NOMO-1 treated with dmso at 0.1 percent for 144 hours (cell line): Measurements from ENCODE around the gene POLL.

Source experiments
- DNase-seq: peaks from one replicate; lab custom pipeline; 2025; ENCODE audit not compliant: unreplicated experiment; lab: John Stamatoyannopoulos, UW

The POLL gene

DNA sequence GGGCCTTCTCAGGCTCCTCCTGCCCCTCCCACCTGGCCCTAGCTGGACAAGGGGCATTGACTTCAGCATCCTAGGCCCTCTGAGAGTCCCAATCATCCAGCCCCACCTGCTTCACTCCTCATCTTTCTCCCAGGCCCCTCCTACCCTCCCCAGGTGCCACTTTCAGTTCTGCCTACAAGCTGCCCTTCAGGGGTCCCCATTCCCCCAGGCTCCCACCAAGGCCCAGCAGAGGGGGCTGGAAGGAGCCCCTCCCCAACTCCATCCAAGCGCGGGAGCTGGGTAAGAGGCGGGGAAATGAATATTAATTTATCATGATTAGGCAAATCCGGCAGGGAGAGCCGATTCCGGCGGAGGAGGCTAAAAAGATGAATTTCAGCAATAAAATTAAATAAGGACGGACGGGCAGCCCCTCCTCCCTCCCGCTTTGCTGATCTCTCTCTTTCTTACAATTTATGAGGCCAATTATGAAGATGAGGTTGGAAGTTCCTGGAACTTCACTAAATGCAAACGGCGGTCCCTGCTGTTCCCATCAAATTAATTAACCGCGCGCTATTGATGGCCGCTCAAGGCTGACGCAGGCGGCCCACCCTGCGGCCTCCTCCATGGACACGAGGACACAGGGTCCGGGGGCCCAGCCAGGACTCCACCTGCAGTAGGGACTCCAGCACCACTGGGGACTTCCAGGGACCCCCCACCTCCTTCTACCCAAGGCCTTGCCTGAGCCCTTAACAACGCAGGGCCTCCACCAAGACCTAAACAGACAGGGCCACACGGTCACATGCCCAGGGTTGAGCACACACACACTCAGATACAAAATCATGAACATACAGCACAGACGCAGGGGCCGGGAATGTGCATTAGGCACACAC is 13.9 kb downstream of the POLL start:
- DNase-seq, result no peak

DNA sequence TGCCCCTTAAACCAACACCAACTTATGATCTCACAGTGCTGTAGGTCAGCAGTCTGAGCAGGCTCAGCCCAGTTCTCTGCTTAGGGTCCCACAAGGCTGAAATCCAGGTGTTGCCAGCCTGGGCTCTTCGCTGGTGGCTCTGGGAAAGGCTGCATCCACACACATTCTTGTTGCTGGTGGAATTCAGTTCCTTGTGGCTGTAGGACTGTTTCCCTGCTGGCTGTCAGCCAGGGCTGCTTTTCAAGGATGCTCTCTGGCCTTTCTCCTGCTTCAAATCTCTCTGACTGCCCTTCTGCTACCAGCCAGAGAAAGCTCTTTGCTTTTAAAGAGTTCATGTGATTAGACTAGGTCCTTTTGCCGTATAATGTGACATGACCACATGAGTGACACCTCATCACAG is 15.3 kb downstream of the POLL start:
- no peak for DNase-seq

- DNase-seq, result no peak
Measured at GRCh38 chr10:101572126-101572525, 15.9 kb downstream of the POLL start.

DNA sequence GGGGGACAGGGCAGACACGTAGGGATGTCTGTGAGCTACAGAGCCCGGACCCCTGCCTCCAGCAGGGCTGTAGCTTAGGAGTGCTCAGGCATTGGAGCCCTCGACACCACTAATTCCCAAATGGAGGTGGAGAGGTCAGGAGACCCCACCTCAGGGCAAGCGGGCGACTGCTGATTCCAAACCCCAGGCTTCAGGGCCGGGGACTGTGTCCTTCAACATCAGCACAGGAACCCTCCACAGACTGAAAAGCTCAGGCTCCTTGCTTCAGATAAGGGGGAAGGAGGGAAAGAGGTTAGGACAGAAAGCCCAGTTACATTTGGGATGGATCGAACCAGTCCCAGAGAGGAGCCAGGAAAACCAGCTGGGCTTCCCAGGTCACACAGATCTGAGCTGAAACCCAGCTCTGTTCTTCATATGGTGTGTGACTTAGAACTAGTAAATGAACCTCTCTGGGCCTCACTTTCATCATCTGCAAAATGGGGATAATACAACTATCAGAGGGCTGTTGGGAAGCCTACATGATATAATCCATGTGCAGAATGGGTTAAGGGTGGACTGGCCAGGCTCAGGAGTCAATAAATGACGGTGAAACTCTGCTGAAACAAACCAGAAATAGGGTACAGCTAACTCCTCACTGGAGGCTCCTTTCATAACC is 16.7 kb downstream of the POLL start:
- no peak for DNase-seq

DNA sequence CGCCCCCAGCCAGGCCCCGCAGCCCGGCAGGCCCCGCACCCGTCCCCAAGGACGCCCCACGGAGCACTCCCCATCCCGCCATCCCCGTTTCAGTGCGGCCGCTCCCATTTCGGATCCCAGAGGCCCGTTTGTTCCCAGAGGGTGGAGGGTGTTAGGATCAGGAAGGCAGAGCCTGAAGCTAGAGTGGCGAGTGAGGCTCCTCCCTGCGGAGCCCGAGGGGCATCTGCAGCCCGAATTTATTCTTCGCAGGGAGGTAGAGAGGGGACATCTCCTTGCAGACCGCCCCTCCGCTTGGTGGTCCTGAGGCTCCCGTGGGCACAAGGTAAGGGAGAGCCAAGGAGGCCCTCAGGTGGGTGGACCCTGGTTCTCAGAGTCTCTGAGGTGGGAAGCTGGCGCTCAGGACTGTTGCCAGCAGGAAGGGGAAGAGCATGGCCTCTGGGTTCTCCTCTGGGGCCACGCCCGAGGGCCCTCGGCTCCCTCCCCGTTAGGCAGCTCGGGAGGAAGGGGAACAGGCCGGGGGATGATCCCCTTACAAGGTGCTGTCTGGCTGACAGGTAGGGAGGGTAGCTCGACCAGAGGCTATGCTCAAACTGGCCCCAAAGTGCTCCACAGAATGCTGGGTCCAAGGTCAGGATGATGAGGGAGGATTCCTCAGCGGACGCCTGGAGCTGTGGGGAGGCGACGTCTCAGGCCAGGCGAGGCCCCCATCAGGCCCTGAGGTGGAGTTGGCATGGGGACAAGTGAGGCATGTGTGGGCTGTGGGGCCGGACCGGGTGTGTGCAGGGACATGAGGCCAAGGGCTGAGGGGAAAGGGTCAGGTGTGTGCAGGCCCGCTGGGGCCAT is 17.4 kb downstream of the POLL start:
- DNase-seq, result peak; percentile 57

DNA sequence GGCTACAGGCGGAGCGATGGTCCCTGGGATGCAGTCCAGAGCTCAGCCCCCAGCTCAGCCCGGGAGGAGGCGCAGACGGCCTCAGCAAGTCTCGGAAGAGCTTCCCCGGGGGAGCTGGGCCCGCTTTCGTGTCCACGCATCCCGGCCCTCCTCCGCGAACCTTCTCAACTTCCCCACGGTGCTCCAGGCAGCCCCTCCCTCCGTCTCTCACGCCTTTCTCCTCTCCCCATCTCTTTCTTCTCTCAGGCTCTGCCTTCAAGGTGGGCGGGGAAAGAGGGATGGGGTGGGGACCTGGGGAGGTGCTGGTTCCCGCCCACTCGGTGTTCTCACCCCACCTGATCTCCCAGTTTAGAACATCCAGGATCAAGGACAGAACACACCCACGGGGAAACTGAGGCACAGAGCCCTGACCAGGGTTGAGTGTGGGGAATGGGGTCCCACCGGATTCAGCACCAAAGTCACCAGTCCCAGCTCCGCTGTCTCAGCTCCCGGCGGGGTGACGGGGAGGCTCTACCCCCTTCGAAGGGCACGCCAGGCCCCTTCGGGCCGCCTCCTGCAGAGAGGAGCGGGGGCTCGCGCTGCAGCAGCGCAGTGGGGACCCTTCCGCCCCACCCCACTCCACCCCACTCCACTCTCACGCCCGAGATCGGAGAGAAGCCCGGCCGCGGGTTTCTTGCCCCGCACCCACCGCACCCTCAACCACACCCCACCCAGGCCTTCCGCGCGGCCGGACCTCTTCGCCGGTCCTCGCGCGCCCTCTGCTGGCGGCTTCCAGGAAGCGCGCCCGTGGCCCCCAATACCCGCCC is 18.2 kb downstream of the POLL start:
- peak; percentile 70 for DNase-seq

GRCh38 chr10:101569323-101569621 is 18.8 kb downstream of the POLL start:
- DNase-seq, result no peak

GRCh38 chr10:101568054-101568745 is 19.9 kb downstream of the POLL start:
- DNase-seq, result no peak

GRCh38 chr10:101567165-101568006 is 20.7 kb downstream of the POLL start:
- no peak for DNase-seq

- DNase-seq, result no peak
Measured at GRCh38 chr10:101566333-101567164, 21.5 kb downstream of the POLL start.

DNA sequence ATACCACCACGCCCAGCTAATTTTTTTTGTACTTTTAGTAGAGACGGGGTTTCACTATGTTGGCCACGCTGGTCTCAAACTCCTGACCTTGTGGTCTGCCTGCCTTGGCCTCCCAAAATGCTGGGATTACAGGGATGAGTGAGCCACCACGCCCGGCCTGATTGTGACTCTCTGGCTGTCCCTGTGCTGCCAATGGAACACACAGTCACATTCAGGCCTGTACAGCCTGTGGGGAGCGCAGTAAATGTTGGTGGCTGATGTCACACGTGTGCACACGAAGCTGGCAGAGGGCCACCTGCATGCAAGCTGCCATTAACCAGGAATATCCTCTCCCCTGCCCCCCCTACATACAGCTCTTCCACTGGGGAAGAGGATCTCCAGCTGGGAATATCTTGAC is 22.1 kb downstream of the POLL start:
- DNase-seq, result no peak

DNA sequence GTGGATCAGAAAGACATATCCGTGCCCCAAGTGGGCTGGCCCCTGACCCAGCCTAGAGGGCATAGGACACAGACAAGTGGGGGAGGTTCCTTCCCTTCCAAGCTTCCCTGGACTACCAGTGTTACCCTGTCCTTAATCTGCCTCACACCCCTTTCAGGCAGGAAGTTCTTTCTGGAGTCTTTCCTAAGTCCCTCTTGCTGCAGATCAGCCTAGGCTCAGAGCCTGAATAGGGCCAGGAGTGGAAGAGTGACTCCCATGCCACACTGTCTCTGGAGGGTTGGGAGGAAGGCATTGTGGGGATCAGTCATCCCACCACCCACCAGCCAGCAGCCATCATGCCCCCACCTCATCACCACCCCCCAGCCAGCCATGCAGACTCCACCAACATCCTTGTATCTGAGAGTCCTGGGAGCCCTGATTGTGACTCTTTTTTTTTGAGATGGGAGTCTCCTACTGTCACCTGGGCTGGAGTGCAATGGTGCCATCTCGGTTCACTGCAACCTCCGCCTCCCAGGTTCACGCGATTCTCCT is 22.6 kb downstream of the POLL start:
- no peak for DNase-seq

DNA sequence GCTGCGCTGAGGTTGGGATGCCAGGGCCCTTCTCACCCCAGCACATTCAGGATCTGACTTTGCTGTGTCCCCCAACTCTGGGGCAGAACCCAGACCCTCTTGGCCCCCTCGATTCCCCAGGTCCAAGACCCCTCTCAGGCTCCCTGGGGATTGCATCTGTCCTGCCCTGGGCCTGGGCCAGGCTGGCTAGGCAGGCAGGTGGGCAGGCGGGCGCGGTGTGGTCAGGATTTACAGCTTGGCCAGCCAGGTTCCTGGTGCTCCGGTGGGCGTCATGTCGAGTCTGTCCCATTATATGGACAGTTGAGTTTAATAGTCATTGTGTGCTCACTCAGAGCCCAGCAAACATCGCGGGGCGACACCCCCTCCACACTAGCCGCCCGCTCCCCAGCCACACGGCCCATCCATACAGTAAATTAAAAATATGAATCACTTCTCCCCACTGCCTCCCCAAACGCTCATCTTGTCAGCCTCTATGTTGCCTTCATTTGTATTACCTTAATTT is 23.5 kb downstream of the POLL start:
- DNase-seq, result no peak

DNA sequence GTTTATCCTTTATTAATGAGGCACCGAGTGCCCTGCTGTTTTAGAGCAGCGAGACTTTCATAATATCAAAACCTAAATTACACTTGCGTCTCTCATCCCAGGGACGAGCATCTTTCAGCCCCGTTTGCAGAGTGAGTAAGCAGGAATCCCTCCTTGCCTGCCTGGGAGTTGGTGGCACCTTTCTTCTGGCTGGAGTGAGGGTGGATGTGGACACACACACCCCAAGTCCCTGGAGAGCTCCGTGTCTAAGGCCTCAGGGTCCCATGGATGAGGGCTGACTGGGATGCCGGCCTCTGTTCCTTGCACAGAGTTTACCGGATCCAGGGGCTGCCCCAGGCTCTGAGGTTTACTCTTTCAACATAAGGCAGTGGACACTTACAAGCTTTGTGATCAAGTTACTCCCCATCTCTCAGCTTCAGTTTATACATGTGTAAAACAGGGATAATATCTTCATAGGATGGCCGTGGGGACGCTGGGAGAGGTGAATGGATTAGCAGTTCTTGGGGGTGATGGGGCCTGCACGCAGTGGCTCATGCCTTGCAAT is 24.5 kb downstream of the POLL start:
- DNase-seq, result no peak

GRCh38 chr10:101563007-101563406 is 25.1 kb downstream of the POLL start:
- DNase-seq, result no peak

- no peak for DNase-seq
Measured at GRCh38 chr10:101562231-101562630, 25.8 kb downstream of the POLL start.

DNA sequence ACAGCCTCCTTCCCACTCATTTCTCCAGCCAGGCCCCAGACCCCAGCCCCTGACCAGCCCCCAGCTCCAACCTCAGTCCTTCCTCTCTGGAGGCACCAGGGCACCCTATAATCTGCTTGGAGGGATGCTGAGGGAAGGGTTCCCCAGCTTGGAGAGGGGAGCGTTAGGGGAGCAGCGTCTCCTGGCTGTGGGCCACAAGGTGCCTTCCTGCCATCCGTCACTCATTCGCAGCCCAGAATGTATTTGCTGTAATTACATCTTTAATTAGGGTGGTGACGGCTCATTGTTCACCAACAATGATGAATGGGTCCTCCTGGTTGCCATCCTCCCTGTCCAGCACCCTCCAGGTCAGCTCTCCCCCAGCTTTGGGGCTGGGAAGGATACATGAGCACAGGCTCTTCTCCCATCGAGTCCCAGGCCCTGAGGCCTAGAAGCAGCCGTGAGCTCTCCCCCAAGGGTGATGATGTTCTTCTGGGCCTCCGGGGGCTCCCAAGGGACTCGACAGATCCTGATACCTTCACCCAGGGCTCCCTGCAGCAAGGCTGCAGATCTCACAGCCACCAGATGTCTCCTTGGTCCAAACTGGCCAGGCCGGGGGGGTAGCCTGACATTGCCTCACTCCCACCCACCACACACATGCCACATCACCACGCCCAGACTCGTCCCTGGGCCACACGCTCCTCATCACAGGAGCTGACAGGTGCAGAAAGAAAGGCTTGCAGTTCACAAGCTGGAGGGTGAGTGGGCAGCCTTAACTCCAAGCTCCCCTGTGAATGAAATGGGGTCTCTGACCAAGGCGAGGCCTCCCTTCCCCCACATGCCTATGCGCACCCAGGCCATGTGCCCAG is 26.8 kb downstream of the POLL start:
- no peak for DNase-seq
